Stimulated activated CD4-positive, alpha-beta T cell treated with anti-CD3 and anti-CD28 coated beads, Interleukin-15, amount 100 ng/mL, for 24 hours (primary cell): Measurements from ENCODE around the gene STK40.

Experiments
- DNase-seq: peaks from one replicate; pipeline ENCODE4 v3.0.0-alpha.2; 2020

The STK40 gene

GRCh38 chr1:36341626-36342320, 44.0 kb downstream of the STK40 start:
- no peak for DNase-seq

- no peak for DNase-seq
These were observed 46.1 kb downstream of the STK40 start for GRCh38 chr1:36339615-36340014.

GRCh38 chr1:36339215-36339614, 46.5 kb downstream of the STK40 start:
- no peak for DNase-seq

GRCh38 chr1:36337830-36338229, 47.9 kb downstream of the STK40 start:
- DNase-seq = no peak

GRCh38 chr1:36330940-36331339, 54.8 kb downstream of the STK40 start:
- no peak for DNase-seq

GRCh38 chr1:36329817-36330216, 55.9 kb downstream of the STK40 start:
- DNase-seq = no peak

- DNase-seq = no peak
These were observed 57.0 kb downstream of the STK40 start for GRCh38 chr1:36328713-36329112.

GRCh38 chr1:36328088-36328480, 57.6 kb downstream of the STK40 start:
- DNase-seq = no peak

GRCh38 chr1:36327421-36328087, 58.2 kb downstream of the STK40 start:
- no peak for DNase-seq

- DNase-seq = no peak
These were observed 59.2 kb downstream of the STK40 start for GRCh38 chr1:36326499-36326898.

- no peak for DNase-seq
These were observed 61.4 kb downstream of the STK40 start for GRCh38 chr1:36324353-36324703.

- DNase-seq = peak; percentile 71
These were observed 61.9 kb downstream of the STK40 start, which contains the start of gene EVA1B for GRCh38 chr1:36323636-36324352. TSS of gene EVA1B (minus strand) at chr1:36323645. CDS start at chr1:36323037, 608 bp downstream.

GRCh38 chr1:36322786-36323635, 62.7 kb downstream of the STK40 start:
- DNase-seq = peak; percentile 60

GRCh38 chr1:36322041-36322785, 63.5 kb downstream of the STK40 start:
- no peak for DNase-seq

GRCh38 chr1:36321119-36321951, 64.4 kb downstream of the STK40 start:
- DNase-seq = peak; percentile 65

GRCh38 chr1:36320767-36321118, 65.0 kb downstream of the STK40 start:
- no peak for DNase-seq

- no peak for DNase-seq
These were observed 65.4 kb downstream of the STK40 start for GRCh38 chr1:36320291-36320761.

- no peak for DNase-seq
These were observed 76.3 kb downstream of the STK40 start for GRCh38 chr1:36309397-36309796.

- no peak for DNase-seq
These were observed 78.0 kb downstream of the STK40 start for GRCh38 chr1:36307601-36308330.

- DNase-seq = peak; percentile 95
These were observed 78.7 kb downstream of the STK40 start for GRCh38 chr1:36306902-36307456.
